HL-60 (cell line): ENCODE results near the gene ADISSP.

Experiments
- CTCF ChIP-seq: IDR thresholded peaks from one replicate; pipeline ENCODE4 v1.5.1; 2011; ENCODE audit warnings: low read length, control low read depth, inconsistent platforms; ENCODE audit not compliant: insufficient read depth
- GABPA ChIP-seq: IDR thresholded peaks from 2 replicates; pipeline ENCODE4 v1.6.1; 2012; ENCODE audit warnings: low read depth
- POLR2AphosphoS5 ChIP-seq: IDR thresholded peaks from 2 replicates; pipeline ENCODE4 v1.6.1; 2012; ENCODE audit warnings: low read depth
- SPI1 ChIP-seq: IDR thresholded peaks from 2 replicates; pipeline ENCODE4 v1.6.1; 2012; ENCODE audit warnings: low read depth, mild to moderate bottlenecking, borderline replicate concordance

- TF ChIP-seq CTCF (no peak), POLR2AphosphoS5 (no peak), SPI1 (no peak), GABPA (no peak)
These were observed 62.0 kb downstream of the ADISSP start for GRCh38 chr20:3705491-3705969.
